ENCODE results near the gene DLEU7.

GRCh38 chr13:50798923-50799322 lies 44.6 kb downstream of the DLEU7 start:
- TF ChIP-seq, protein P1, sequence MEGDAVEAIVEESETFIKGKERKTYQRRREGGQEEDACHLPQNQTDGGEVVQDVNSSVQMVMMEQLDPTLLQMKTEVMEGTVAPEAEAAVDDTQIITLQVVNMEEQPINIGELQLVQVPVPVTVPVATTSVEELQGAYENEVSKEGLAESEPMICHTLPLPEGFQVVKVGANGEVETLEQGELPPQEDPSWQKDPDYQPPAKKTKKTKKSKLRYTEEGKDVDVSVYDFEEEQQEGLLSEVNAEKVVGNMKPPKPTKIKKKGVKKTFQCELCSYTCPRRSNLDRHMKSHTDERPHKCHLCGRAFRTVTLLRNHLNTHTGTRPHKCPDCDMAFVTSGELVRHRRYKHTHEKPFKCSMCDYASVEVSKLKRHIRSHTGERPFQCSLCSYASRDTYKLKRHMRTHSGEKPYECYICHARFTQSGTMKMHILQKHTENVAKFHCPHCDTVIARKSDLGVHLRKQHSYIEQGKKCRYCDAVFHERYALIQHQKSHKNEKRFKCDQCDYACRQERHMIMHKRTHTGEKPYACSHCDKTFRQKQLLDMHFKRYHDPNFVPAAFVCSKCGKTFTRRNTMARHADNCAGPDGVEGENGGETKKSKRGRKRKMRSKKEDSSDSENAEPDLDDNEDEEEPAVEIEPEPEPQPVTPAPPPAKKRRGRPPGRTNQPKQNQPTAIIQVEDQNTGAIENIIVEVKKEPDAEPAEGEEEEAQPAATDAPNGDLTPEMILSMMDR (IDR thresholded peaks at IDR 0.05), result no peak
- TF ChIP-seq ZFX (IDR thresholded peaks at IDR 0.05; ENCODE audit: borderline replicate concordance), result no peak

All from 22Rv1 (cell line).